ENCODE data around the gene OPHN1.

OPHN1 gene

GRCh38 chrX:68376373-68376772, 56.9 kb downstream of the OPHN1 start:
- DNase-seq, result no peak
- H2BK12ac ChIP-seq (ENCODE audit: low read length), result no peak overlapping the region
- no peak overlapping the region for H3K14ac ChIP-seq (ENCODE audit: low read length)
- no peak overlapping the region for H3K27ac ChIP-seq (ENCODE audit: low read depth, low read length)
- H3K18ac ChIP-seq (ENCODE audit: low read length), result no peak overlapping the region
- H3K9ac ChIP-seq (ENCODE audit: low read length), result no peak overlapping the region
- H2BK5ac ChIP-seq (ENCODE audit: low read depth, low read length, poor library complexity), result no peak overlapping the region
- H3K36me3 ChIP-seq (ENCODE audit: control insufficient read depth in 1 of 2, insufficient read depth in 2 of 2, low read length in 2 of 2), result no peaks in the 10 kb centered on the region
- no peaks in the 10 kb centered on the region for H3K9me3 ChIP-seq (ENCODE audit: insufficient read depth, low read depth, low read length)
- no peak overlapping the region for H2AFZ ChIP-seq (ENCODE audit: insufficient read depth, low read length, poor library complexity)
- H4K12ac ChIP-seq (ENCODE audit: low read depth, low read length), result no peak overlapping the region
- no peak overlapping the region for H3K4me2 ChIP-seq (ENCODE audit: low read length)
- no peak overlapping the region for H3K4me3 ChIP-seq (ENCODE audit: low read depth, low read length)
- H3K23ac ChIP-seq (ENCODE audit: low read length), result no peak overlapping the region
- no peak overlapping the region for H4K8ac ChIP-seq (ENCODE audit: low read depth, low read length)
- no peak overlapping the region for H2AK5ac ChIP-seq (ENCODE audit: low read length)
- no peak overlapping the region for H2BK120ac ChIP-seq (ENCODE audit: insufficient read depth, low read length, poor library complexity)
- H3K79me2 ChIP-seq (ENCODE audit: control insufficient read depth, insufficient read depth, low read length, poor library complexity), result no peaks in the 10 kb centered on the region
- H3K27me3 ChIP-seq (ENCODE audit: insufficient read depth, low read length), result no peaks in the 10 kb centered on the region
- H3K79me1 ChIP-seq (ENCODE audit: low read length), result no peaks in the 10 kb centered on the region
- H3K4me1 ChIP-seq (ENCODE audit: control insufficient read depth in 1 of 2, insufficient read depth in 2 of 2, low read length in 2 of 2), result peaks cover 0 to 2% of the 10 kb centered on the region in 2 experiments
- no peak overlapping the region for H4K91ac ChIP-seq (ENCODE audit: low read depth, low read length)
- H3K4ac ChIP-seq (ENCODE audit: low read depth, low read length), result no peak overlapping the region

- Histone ChIP-seq H3K18ac (ENCODE audit: low read length) (no peak overlapping the region), H2BK120ac (ENCODE audit: insufficient read depth, low read length, poor library complexity) (no peak overlapping the region), H3K4me1 (ENCODE audit: control insufficient read depth in 1 of 2, insufficient read depth in 2 of 2, low read length in 2 of 2) (peaks cover 0 to 2% of the 10 kb centered on the region in 2 experiments), H2BK5ac (ENCODE audit: low read depth, low read length, poor library complexity) (no peak overlapping the region), H3K79me1 (ENCODE audit: low read length) (no peaks in the 10 kb centered on the region), H3K9me3 (ENCODE audit: insufficient read depth, low read depth, low read length) (no peaks in the 10 kb centered on the region), H2AK5ac (ENCODE audit: low read length) (no peak overlapping the region), H4K91ac (ENCODE audit: low read depth, low read length) (no peak overlapping the region), H3K4me3 (ENCODE audit: low read depth, low read length) (no peak overlapping the region), H4K12ac (ENCODE audit: low read depth, low read length) (no peak overlapping the region), H3K4me2 (ENCODE audit: low read length) (no peak overlapping the region), H3K79me2 (ENCODE audit: control insufficient read depth, insufficient read depth, low read length, poor library complexity) (no peaks in the 10 kb centered on the region), H3K14ac (ENCODE audit: low read length) (no peak overlapping the region), H3K4ac (ENCODE audit: low read depth, low read length) (no peak overlapping the region), H2AFZ (ENCODE audit: insufficient read depth, low read length, poor library complexity) (no peak overlapping the region), H2BK12ac (ENCODE audit: low read length) (no peak overlapping the region), H3K36me3 (ENCODE audit: control insufficient read depth in 1 of 2, insufficient read depth in 2 of 2, low read length in 2 of 2) (no peaks in the 10 kb centered on the region), H3K23ac (ENCODE audit: low read length) (no peak overlapping the region), H3K27ac (ENCODE audit: low read depth, low read length) (no peak overlapping the region), H4K8ac (ENCODE audit: low read depth, low read length) (no peak overlapping the region), H3K27me3 (ENCODE audit: insufficient read depth, low read length) (no peaks in the 10 kb centered on the region), H3K9ac (ENCODE audit: low read length) (no peak overlapping the region)
- WGBS (ENCODE audit: extremely low coverage, insufficient coverage, insufficient read length), result no CpG with 5 or more reads among the region's 2 CpGs
- DNase-seq, result no peak
Observed at GRCh38 chrX:68375803-68376202, 57.5 kb downstream of the OPHN1 start.

DNA sequence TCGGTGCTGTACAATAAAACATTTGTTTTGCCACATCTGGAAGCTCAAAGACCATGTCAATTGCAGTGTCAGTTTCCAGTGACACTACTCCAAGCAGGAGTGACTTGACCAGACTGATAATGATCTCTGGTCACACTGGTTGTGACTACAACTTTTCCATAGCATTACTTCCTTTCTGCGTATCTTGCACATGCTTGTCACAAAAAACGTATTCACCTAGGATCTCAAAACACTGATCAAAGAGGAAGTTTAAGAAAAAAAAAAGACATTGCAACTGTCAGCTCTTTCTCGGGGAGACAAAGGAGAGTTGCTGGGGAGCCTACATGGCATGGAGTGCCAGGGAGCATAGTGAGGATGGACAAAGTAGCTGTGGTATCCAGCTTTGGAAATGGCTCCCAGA, 60.6 kb downstream of the OPHN1 start:
- H3K4me1 ChIP-seq (ENCODE audit: control insufficient read depth in 1 of 2, insufficient read depth in 2 of 2, low read length in 2 of 2), result peaks cover 0 to 2% of the 10 kb centered on the region in 2 experiments
- no peak overlapping the region for H3K4ac ChIP-seq (ENCODE audit: low read depth, low read length)
- H3K18ac ChIP-seq (ENCODE audit: low read length), result no peak overlapping the region
- no peak overlapping the region for H3K4me2 ChIP-seq (ENCODE audit: low read length)
- no peak overlapping the region for H2BK5ac ChIP-seq (ENCODE audit: low read depth, low read length, poor library complexity)
- no peaks in the 10 kb centered on the region for H3K79me2 ChIP-seq (ENCODE audit: control insufficient read depth, insufficient read depth, low read length, poor library complexity)
- H3K9me3 ChIP-seq (ENCODE audit: insufficient read depth, low read depth, low read length), result no peaks in the 10 kb centered on the region
- no peak overlapping the region for H2BK120ac ChIP-seq (ENCODE audit: insufficient read depth, low read length, poor library complexity)
- no peak overlapping the region for H2BK12ac ChIP-seq (ENCODE audit: low read length)
- no peak for DNase-seq
- no peak overlapping the region for H4K12ac ChIP-seq (ENCODE audit: low read depth, low read length)
- no peaks in the 10 kb centered on the region for H3K79me1 ChIP-seq (ENCODE audit: low read length)
- H3K27ac ChIP-seq (ENCODE audit: low read depth, low read length), result no peak overlapping the region
- H2AFZ ChIP-seq (ENCODE audit: insufficient read depth, low read length, poor library complexity), result no peak overlapping the region
- no peak overlapping the region for H3K23ac ChIP-seq (ENCODE audit: low read length)
- no peak overlapping the region for H3K4me3 ChIP-seq (ENCODE audit: low read depth, low read length)
- H3K14ac ChIP-seq (ENCODE audit: low read length), result no peak overlapping the region
- H4K91ac ChIP-seq (ENCODE audit: low read depth, low read length), result no peak overlapping the region
- H3K36me3 ChIP-seq (ENCODE audit: control insufficient read depth in 1 of 2, insufficient read depth in 2 of 2, low read length in 2 of 2), result no peaks in the 10 kb centered on the region
- WGBS (ENCODE audit: extremely low coverage, insufficient coverage, insufficient read length), result no CpG with 5 or more reads among the region's 4 CpGs
- no peak overlapping the region for H4K8ac ChIP-seq (ENCODE audit: low read depth, low read length)
- H3K27me3 ChIP-seq (ENCODE audit: insufficient read depth, low read length), result no peaks in the 10 kb centered on the region
- H2AK5ac ChIP-seq (ENCODE audit: low read length), result no peak overlapping the region
- no peak overlapping the region for H3K9ac ChIP-seq (ENCODE audit: low read length)

DNA sequence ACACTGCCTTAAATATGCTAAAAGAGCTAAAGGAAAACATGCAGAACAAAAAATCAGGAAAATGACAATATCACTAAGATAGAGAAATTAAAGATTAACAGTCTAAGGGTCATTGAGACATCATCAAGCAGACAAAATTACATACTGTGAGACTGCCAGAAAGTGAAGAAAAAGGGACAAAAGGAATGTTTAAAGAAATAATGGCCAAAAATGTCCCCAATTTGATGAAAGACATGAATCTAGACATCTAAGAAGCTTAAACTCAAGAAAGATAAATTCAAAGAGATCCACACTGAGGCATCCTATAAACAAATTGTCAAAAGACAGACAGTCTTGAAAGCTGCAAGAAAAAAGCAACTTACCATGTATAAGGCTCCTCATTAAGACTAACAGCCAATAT, 63.7 kb downstream of the OPHN1 start:
- H4K12ac ChIP-seq (ENCODE audit: low read depth, low read length), result no peak overlapping the region
- no peak overlapping the region for H3K4me2 ChIP-seq (ENCODE audit: low read length)
- no peaks in the 10 kb centered on the region for H3K36me3 ChIP-seq (ENCODE audit: control insufficient read depth in 1 of 2, insufficient read depth in 2 of 2, low read length in 2 of 2)
- no peaks in the 10 kb centered on the region for H3K79me2 ChIP-seq (ENCODE audit: control insufficient read depth, insufficient read depth, low read length, poor library complexity)
- no peak overlapping the region for H3K4me3 ChIP-seq (ENCODE audit: low read depth, low read length)
- no peak overlapping the region for H2AK5ac ChIP-seq (ENCODE audit: low read length)
- peaks cover 0 to 2% of the 10 kb centered on the region in 2 experiments for H3K4me1 ChIP-seq (ENCODE audit: control insufficient read depth in 1 of 2, insufficient read depth in 2 of 2, low read length in 2 of 2)
- H2BK120ac ChIP-seq (ENCODE audit: insufficient read depth, low read length, poor library complexity), result no peak overlapping the region
- no peak overlapping the region for H3K14ac ChIP-seq (ENCODE audit: low read length)
- no peak overlapping the region for H2BK12ac ChIP-seq (ENCODE audit: low read length)
- H2BK5ac ChIP-seq (ENCODE audit: low read depth, low read length, poor library complexity), result no peak overlapping the region
- H3K4ac ChIP-seq (ENCODE audit: low read depth, low read length), result no peak overlapping the region
- no peak overlapping the region for H3K27ac ChIP-seq (ENCODE audit: low read depth, low read length)
- H4K8ac ChIP-seq (ENCODE audit: low read depth, low read length), result no peak overlapping the region
- no peaks in the 10 kb centered on the region for H3K79me1 ChIP-seq (ENCODE audit: low read length)
- no peak overlapping the region for H3K9ac ChIP-seq (ENCODE audit: low read length)
- DNase-seq, result no peak
- no peaks in the 10 kb centered on the region for H3K27me3 ChIP-seq (ENCODE audit: insufficient read depth, low read length)
- H3K9me3 ChIP-seq (ENCODE audit: insufficient read depth, low read depth, low read length), result no peaks in the 10 kb centered on the region
- no peak overlapping the region for H4K91ac ChIP-seq (ENCODE audit: low read depth, low read length)
- H2AFZ ChIP-seq (ENCODE audit: insufficient read depth, low read length, poor library complexity), result no peak overlapping the region
- no peak overlapping the region for H3K23ac ChIP-seq (ENCODE audit: low read length)
- no peak overlapping the region for H3K18ac ChIP-seq (ENCODE audit: low read length)

DNA sequence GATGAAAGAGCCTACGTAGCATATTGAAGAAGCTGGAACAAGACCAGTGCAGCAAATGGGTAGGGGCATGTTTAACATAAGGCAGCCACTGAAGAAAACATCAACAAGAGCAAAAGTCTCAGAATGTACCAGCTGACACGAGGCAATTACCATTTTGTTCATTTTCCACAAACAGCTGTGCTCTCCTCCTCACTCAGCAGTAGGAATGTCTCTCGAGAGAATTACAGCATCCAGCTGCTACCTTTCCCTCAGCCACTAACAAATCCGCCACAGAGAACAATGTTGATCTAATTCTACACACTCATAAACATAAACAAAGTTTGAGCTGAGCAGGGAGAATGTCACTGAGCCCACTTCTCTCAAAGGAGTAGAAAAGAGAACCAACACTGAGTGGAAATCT, 68.0 kb downstream of the OPHN1 start:
- Histone ChIP-seq H3K23ac (ENCODE audit: low read length) (no peak overlapping the region), H4K12ac (ENCODE audit: low read depth, low read length) (no peak overlapping the region), H3K79me2 (ENCODE audit: control insufficient read depth, insufficient read depth, low read length, poor library complexity) (no peaks in the 10 kb centered on the region), H3K18ac (ENCODE audit: low read length) (no peak overlapping the region), H3K9ac (ENCODE audit: low read length) (no peak overlapping the region), H3K4me2 (ENCODE audit: low read length) (no peak overlapping the region), H3K14ac (ENCODE audit: low read length) (no peak overlapping the region), H3K4me3 (ENCODE audit: low read depth, low read length) (no peak overlapping the region), H3K36me3 (ENCODE audit: control insufficient read depth in 1 of 2, insufficient read depth in 2 of 2, low read length in 2 of 2) (no peaks in the 10 kb centered on the region), H2AFZ (ENCODE audit: insufficient read depth, low read length, poor library complexity) (no peak overlapping the region), H3K4me1 (ENCODE audit: control insufficient read depth in 1 of 2, insufficient read depth in 2 of 2, low read length in 2 of 2) (no peaks in the 10 kb centered on the region), H3K27ac (ENCODE audit: low read depth, low read length) (no peak overlapping the region), H2AK5ac (ENCODE audit: low read length) (no peak overlapping the region), H3K4ac (ENCODE audit: low read depth, low read length) (no peak overlapping the region), H3K27me3 (ENCODE audit: insufficient read depth, low read length) (no peaks in the 10 kb centered on the region), H2BK5ac (ENCODE audit: low read depth, low read length, poor library complexity) (no peak overlapping the region), H4K91ac (ENCODE audit: low read depth, low read length) (no peak overlapping the region), H2BK12ac (ENCODE audit: low read length) (no peak overlapping the region), H3K9me3 (ENCODE audit: insufficient read depth, low read depth, low read length) (no peaks in the 10 kb centered on the region), H2BK120ac (ENCODE audit: insufficient read depth, low read length, poor library complexity) (no peak overlapping the region), H3K79me1 (ENCODE audit: low read length) (no peaks in the 10 kb centered on the region), H4K8ac (ENCODE audit: low read depth, low read length) (no peak overlapping the region)
- WGBS (ENCODE audit: extremely low coverage, insufficient coverage, insufficient read length), result no CpG with 5 or more reads among the region's 4 CpGs
- DNase-seq, result no peak

Measured in trophoblast cell (in vitro differentiated cells and primary cell).